Activated T-helper 17 cell treated with anti-CD3 and anti-CD28 coated beads, Interleukin-2, amount 50 U/mL, for 72 hours (primary cell): ENCODE data around the gene SEMA4G. TPM values are rescaled to one million over a fixed set of nuclear protein-coding genes. Genes with fewer than 3 reads are reported as not detected.

Source experiments
- ATAC-seq: fragments of 150-1000 bp; cut with Tn5 transposase; replicated peaks from 2 replicates; pipeline ENCODE4 v1.10.0; 2021; ENCODE audit warnings: mild to moderate bottlenecking, moderate library complexity
- H3K27ac Mint-ChIP-seq: one replicate; pipeline ENCODE4 v1.8.0; 2022; ENCODE audit warnings: mixed read lengths
- H3K27me3 Mint-ChIP-seq: one replicate; pipeline ENCODE4 v1.8.0; 2022; ENCODE audit warnings: mixed read lengths
- H3K36me3 Mint-ChIP-seq: one replicate; pipeline ENCODE4 v1.8.0; 2022; ENCODE audit warnings: low read depth, mild to moderate bottlenecking, mixed read lengths
- H3K4me1 Mint-ChIP-seq: one replicate; pipeline ENCODE4 v1.8.0; 2022; ENCODE audit warnings: mixed read lengths
- H3K4me3 Mint-ChIP-seq: one replicate; pipeline ENCODE4 v1.8.0; 2022; ENCODE audit warnings: mild to moderate bottlenecking, mixed read lengths
- H3K9me3 Mint-ChIP-seq: one replicate; pipeline ENCODE4 v1.8.0; 2022; ENCODE audit warnings: mixed read lengths
- total RNA-seq, 2 donors: library from RNA; stranded (reverse); gene quantifications; one replicate each; pipeline ENCODE4 v1.2.3, GENCODE V29; 2022

The SEMA4G gene
- total RNA-seq, 2 donors from 2014 or later, result 1.4 to 3.8 TPM

DNA sequence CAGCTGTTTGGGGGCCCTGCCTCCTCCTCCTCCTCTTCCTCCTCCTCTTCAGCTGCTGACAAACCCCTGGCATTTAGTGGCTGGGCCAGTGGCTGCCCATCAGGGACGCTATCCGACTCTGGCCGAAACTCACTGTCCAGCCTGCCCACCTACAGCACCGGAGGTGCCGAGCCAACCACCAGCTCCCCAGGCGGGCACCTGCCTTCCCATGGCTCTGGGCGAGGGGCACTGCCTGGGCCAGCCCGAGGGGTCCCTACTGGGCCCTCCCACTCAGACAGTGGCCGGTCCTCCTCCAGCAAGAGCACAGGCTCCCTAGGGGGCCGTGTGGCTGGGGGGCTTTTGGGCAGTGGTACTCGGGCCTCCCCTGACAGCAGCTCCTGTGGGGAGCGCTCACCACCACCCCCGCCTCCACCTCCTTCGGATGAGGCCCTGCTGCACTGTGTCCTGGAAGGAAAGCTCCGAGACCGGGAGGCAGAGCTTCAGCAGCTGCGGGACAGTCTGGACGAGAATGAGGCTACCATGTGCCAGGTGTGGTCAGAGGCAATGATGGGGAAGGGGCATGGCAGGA, 34.4 kb downstream of the SEMA4G start:
- Mint-ChIP-seq H3K27ac (no peak overlapping the region), H3K4me1 (peaks cover 7% of the 10 kb centered on the region), H3K36me3 (peaks cover 2% of the 10 kb centered on the region), H3K4me3 (no peak overlapping the region), H3K9me3 (no peaks in the 10 kb centered on the region), H3K27me3 (no peaks in the 10 kb centered on the region)
- ATAC-seq, result no peak

GRCh38 chr10:101005361-101005760, 36.1 kb downstream of the SEMA4G start:
- Mint-ChIP-seq H3K9me3 (no peaks in the 10 kb centered on the region), H3K36me3 (no peaks in the 10 kb centered on the region)

GRCh38 chr10:101005869-101006567, 36.7 kb downstream of the SEMA4G start:
- no peaks in the 10 kb centered on the region for H3K9me3 Mint-ChIP-seq
- no peaks in the 10 kb centered on the region for H3K36me3 Mint-ChIP-seq
- H3K27me3 Mint-ChIP-seq, result no peaks in the 10 kb centered on the region
- no peak overlapping the region for H3K27ac Mint-ChIP-seq
- H3K4me1 Mint-ChIP-seq, result peaks cover 3% of the 10 kb centered on the region
- H3K4me3 Mint-ChIP-seq, result no peak overlapping the region
- no peak for ATAC-seq

More at GRCh38 chr10:101005361-101005760, 36.1 kb downstream of the SEMA4G start:
- Mint-ChIP-seq H3K27ac (no peak overlapping the region), H3K27me3 (no peaks in the 10 kb centered on the region), H3K4me1 (peaks cover 6% of the 10 kb centered on the region), H3K4me3 (no peak overlapping the region)
- ATAC-seq, result no peak

DNA sequence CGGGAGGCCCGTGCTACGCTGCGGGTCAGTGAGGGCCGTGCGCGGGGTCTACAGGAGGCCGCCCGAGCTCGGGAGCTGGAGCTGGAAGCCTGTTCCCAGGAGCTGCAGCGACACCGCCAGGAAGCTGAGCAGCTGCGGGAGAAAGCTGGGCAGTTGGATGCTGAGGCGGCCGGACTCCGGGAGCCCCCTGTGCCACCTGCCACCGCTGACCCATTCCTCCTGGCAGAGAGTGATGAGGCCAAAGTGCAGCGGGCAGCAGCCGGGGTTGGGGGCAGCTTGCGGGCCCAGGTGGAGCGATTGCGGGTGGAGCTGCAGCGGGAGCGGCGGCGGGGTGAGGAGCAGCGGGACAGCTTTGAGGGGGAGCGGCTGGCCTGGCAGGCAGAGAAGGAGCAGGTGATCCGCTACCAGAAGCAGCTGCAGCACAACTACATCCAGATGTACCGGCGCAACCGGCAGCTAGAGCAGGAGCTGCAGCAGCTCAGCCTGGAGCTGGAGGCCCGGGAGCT, 37.3 kb downstream of the SEMA4G start:
- H3K27me3 Mint-ChIP-seq, result no peaks in the 10 kb centered on the region
- no peaks in the 10 kb centered on the region for H3K36me3 Mint-ChIP-seq
- no peaks in the 10 kb centered on the region for H3K9me3 Mint-ChIP-seq
- H3K4me1 Mint-ChIP-seq, result no peaks in the 10 kb centered on the region
- no peak overlapping the region for H3K27ac Mint-ChIP-seq
- no peak for ATAC-seq
- H3K4me3 Mint-ChIP-seq, result no peak overlapping the region

DNA sequence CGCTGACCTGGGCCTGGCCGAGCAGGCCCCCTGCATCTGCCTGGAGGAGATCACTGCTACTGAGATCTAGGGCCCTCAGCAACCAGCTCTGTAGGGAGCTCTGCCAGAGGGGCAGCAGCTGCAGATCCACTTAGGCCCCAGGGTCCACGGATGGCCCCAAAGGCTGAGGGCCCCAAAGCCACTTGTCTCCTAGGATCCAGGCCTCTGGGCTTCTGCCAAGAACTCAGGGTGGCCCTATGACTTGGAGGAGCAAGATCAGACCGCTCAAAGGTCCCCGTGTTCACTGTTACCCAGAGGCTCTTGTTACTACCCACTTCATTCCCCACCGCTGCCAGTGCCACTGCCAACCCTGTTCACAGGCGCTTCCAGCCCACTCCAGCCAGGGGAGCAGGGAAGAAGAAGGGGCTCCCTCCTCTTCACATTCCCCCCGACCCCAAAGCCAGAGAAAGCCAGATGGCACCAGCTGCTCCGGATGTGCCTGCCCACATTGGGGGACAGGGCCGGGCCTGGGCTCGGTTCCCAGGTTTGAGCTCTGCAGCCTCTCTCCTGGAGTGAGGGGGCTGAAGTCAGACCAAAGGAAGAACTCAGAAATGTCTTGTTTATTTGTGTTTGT, 37.9 kb downstream of the SEMA4G start:
- ATAC-seq, result no peak
- H3K27me3 Mint-ChIP-seq, result no peaks in the 10 kb centered on the region
- no peak overlapping the region for H3K27ac Mint-ChIP-seq
- H3K4me3 Mint-ChIP-seq, result no peak overlapping the region
- no peaks in the 10 kb centered on the region for H3K4me1 Mint-ChIP-seq
- H3K9me3 Mint-ChIP-seq, result no peaks in the 10 kb centered on the region
- no peaks in the 10 kb centered on the region for H3K36me3 Mint-ChIP-seq

GRCh38 chr10:101007915-101008822, 38.9 kb downstream of the SEMA4G start:
- H3K27me3 Mint-ChIP-seq, result no peaks in the 10 kb centered on the region
- H3K27ac Mint-ChIP-seq, result peak overlapping the region; percentile 41
- peaks cover 6% of the 10 kb centered on the region for H3K4me1 Mint-ChIP-seq
- H3K4me3 Mint-ChIP-seq, result no peak overlapping the region
- no peaks in the 10 kb centered on the region for H3K36me3 Mint-ChIP-seq
- no peak for ATAC-seq
- H3K9me3 Mint-ChIP-seq, result no peaks in the 10 kb centered on the region

DNA sequence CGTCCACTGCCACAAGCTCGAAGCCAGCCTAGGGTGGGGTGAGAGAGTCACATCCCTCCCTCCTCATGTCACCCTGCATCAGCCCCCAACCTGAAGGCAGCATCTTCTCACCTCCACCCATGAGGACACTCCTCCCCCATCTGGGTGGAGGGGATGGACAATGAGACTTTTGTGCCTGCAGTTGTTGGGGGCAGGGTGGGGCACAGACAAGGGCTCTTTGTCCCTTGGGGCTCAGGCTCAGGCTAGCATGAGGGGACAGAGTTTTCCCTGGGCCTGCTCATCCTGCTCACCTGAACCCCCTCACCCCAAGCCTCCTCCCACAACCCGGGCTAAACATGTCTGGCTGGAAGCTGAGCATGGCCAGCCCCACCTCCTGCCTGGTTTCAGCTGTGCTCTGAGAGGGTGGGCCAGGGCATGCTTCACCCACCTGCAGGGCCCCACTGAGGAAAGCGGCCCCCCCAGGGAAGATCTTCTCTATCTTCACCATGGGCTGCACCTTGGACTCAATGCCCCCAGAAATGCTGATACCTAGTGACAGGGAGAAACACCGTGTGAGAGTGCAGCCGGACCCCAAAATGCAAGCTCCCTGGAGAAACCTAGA, 39.6 kb downstream of the SEMA4G start:
- no peaks in the 10 kb centered on the region for H3K9me3 Mint-ChIP-seq
- no peak overlapping the region for H3K27ac Mint-ChIP-seq

GRCh38 chr10:101010329-101010728, 41.0 kb downstream of the SEMA4G start:
- Mint-ChIP-seq H3K4me3 (no peak overlapping the region), H3K27me3 (peaks cover 2% of the 10 kb centered on the region), H3K9me3 (no peaks in the 10 kb centered on the region), H3K27ac (no peak overlapping the region), H3K36me3 (no peaks in the 10 kb centered on the region), H3K4me1 (peaks cover 18% of the 10 kb centered on the region)
- ATAC-seq, result no peak

More for the DNA sequence above, 39.6 kb downstream of the SEMA4G start:
- Mint-ChIP-seq H3K4me1 (peaks cover 10% of the 10 kb centered on the region), H3K27me3 (no peaks in the 10 kb centered on the region), H3K36me3 (no peaks in the 10 kb centered on the region), H3K4me3 (no peak overlapping the region)
- no peak for ATAC-seq

DNA sequence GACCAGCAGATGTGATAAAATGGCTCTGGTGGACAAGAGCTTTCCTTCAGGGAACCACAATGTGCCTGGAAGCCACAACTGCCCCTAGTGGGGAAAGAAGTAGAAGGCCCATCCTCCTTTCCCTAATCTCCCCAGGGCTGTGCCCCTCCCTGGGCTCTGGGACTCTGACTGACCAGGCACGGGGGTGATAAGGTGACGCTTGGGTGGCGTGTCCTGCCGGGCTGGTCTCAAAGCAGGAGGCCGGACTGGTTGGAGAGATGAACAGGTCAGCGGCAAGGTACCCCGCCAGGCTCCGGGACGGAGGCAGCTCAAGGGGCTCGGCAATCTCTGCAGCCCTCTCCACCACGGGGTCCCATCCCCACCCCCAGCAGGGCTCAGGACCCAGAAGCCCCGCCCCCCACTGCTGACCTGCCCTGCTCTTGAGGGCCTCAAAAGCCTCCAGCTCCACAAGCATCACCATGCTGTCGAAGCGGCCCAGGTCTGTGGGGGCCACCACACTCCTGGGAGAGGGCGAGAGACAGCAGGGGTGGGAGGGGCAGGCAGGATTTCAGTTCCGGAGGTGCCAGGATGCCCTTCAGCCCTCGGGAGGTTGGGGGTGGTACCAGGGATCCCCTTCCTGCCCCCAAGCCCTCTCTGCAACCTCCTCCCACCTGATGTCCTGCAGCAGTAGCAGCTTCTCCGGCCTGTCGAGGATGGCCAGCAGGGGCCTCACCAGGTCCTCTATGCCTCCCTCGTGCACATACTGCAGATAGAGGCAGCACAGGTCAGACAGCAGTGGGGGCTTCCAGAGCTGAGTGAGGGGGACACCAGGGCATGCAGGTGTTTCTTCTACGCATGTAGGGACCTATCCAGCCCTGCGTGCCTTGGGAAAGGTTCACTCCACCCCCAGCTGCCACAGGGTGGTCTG, 42.5 kb downstream of the SEMA4G start:
- no peak for ATAC-seq
- no peaks in the 10 kb centered on the region for H3K36me3 Mint-ChIP-seq
- H3K27me3 Mint-ChIP-seq, result peaks cover 11% of the 10 kb centered on the region
- H3K4me1 Mint-ChIP-seq, result peaks cover 20% of the 10 kb centered on the region
- H3K9me3 Mint-ChIP-seq, result no peaks in the 10 kb centered on the region
- no peak overlapping the region for H3K27ac Mint-ChIP-seq
- H3K4me3 Mint-ChIP-seq, result no peak overlapping the region

DNA sequence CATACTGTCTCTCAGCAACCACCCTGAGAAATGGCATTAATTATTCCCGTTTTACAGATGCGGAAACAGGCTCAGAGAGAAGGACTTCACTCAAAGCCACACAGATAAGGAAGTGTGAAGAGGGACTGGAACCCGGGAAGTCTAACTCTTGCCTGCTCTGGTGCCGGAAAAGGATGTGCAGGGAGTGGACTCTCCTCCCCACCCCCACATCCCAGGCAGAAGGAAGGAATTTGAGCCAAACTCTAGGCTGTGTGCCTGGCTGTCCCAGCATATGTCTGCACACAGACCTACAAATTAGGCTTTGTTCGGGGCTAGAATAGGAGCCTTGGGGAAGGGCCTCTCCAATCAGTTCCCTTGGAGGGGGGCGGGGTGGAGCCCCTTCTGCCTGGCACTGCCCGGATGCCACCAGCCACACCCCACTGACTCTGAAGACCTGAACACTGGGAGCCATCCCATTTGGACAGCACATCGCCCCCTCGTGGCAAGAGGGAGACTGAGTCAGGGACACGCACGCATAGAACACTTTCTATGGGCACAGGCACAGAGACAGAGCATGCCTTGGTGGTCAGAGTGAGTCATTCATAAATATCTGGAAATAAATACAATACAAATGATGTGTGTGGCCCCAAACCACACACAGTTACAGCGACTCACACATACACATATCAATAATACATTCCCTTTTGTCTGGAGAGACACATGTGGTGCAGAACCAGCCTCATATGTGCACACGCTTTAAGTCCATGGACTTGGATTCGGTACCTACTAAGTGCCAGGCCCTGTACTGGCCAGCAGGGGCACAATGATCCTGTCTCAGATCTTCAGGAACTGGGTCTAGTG, 43.4 kb downstream of the SEMA4G start:
- peak overlapping the region; percentile 38 for H3K4me3 Mint-ChIP-seq
- peak overlapping the region; percentile 49 for H3K27ac Mint-ChIP-seq
- peaks cover 20% of the 10 kb centered on the region for H3K4me1 Mint-ChIP-seq
- H3K9me3 Mint-ChIP-seq, result no peaks in the 10 kb centered on the region
- H3K27me3 Mint-ChIP-seq, result peaks cover 20% of the 10 kb centered on the region
- no peaks in the 10 kb centered on the region for H3K36me3 Mint-ChIP-seq
- ATAC-seq, result peak; percentile 89

DNA sequence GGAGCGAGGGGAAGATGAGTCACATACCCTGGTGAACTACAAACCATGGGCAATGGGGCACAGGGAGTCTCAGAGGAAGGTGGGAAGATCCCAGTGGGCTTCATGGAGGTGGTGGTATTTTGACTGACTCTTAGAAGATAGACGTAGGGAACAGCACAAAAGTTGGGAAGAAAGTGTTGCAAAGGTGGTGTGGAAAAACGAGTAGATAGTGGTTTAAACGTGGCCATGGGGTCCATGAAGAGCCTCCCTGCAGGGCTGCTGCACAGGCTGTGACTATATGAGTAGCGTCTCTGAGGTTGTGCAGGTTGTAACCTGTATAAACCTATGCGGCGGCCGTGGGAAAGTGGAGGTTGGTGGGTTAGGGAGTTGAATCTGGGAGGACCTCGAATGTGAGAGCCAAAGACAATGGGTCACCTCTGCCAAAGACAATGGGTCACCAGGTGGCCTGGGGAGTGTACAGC, 44.1 kb downstream of the SEMA4G start:
- H3K27ac Mint-ChIP-seq, result peak overlapping the region; percentile 49
- H3K4me1 Mint-ChIP-seq, result peaks cover 20% of the 10 kb centered on the region
- no peaks in the 10 kb centered on the region for H3K9me3 Mint-ChIP-seq
- ATAC-seq, result no peak
- H3K4me3 Mint-ChIP-seq, result peak overlapping the region; percentile 38
- H3K36me3 Mint-ChIP-seq, result no peaks in the 10 kb centered on the region
- peaks cover 22% of the 10 kb centered on the region for H3K27me3 Mint-ChIP-seq

- peak; percentile 20 for ATAC-seq
- Mint-ChIP-seq H3K27me3 (peaks cover 25% of the 10 kb centered on the region), H3K36me3 (no peaks in the 10 kb centered on the region), H3K9me3 (no peaks in the 10 kb centered on the region), H3K4me1 (peaks cover 20% of the 10 kb centered on the region), H3K4me3 (no peak overlapping the region), H3K27ac (peak overlapping the region; percentile 59)
Observed at GRCh38 chr10:101014230-101014884, 45.1 kb downstream of the SEMA4G start.
